ENCODE results near the gene TBC1D1.

TBC1D1 gene

GRCh38 chr4:37928426-37929416, 37.8 kb downstream of the TBC1D1 start:
- DNase-seq = no peak

DNA sequence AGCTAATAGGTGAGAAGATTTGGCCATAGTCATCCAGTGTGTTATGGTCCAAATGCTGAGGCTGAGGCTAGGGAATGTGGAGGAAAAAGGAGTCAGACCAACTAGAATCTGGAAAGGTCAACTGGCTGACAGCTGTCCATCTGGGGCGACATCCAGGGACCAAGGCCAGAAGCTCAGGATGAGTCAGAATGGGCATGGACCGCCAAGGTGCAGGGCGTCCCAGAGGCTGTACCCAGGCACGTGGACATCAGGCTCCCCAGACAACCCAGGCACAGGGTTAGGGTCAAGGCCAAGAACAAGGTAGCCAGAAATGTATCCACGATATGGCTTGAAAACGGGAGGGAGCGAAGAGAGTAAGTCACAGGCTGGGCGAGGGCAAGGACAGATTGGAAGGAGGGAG, 43.2 kb downstream of the TBC1D1 start:
- no peak for DNase-seq

DNA sequence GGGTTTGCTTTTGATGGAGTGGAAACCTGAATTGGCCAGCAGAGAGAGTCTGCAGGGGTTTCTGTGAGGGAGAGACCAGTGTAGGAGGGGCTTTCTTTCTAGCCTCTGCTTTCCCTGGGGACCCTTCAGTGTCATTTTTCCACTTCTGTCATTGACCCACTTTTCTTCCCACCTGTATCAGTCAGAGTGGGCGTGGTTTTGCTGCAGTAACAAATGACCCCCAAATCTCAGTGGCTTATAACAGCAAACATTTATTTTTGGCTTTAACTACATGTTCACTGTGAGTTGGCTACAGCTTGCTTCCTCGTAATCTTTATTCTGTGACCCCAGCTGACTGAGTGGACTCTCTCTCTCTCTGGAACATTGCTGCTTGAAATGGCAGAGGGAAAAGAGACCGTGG, 43.7 kb downstream of the TBC1D1 start:
- DNase-seq = no peak

DNA sequence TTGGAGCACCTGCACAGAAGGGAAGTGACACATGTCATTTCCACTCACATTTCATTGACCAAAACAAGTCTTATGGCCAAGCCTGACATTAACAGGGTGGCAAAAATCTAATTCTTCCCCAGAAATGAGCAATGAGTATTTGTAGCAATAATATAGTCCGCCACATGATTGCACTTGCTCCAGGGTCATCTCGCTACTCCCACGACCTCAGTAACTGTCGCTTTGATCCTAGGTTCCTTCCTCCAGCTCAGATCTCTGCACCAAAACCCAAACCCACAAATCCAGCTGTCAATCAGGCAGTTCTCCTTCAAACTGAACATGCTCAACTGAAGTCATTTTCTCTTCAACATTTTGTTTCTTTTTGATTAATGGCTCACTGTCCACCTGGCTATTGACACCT, 44.1 kb downstream of the TBC1D1 start:
- DNase-seq = no peak

- no peak for DNase-seq
Observed at GRCh38 chr4:37936889-37937498, 46.1 kb downstream of the TBC1D1 start.

GRCh38 chr4:37938208-37938607, 47.3 kb downstream of the TBC1D1 start:
- DNase-seq = no peak

DNA sequence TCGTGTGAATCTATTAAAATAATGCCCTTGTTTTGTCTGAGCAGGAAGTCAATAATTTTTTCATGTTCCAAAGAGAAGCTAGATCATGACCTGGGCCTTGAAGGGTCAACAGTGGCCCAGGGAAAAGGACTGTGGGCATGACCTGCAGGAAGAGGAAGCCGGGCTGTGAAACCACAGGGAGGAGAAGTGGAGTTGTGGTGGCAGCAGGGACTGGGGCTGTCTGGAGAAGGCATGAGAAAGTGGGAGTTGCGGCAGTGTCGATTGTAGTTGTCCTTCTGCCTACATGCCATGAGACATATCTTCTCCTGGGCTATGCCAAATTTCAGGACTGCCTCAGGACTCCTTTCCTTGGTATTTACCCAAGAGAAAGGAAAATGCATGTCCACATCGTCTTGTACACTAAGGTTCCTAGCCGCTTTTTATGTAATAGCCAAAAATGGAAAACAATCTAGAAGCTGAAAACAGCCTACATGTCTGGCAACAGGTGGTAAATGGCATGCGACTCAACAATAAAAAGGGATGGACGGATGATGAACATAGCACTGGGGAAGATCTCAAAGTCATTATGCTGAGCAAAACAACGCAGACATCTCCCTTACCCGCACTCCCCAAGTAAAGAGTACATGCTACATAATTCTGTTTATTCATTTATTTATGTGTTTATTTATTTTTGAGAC, 55.8 kb downstream of the TBC1D1 start:
- no peak for DNase-seq

GRCh38 chr4:37948542-37948941, 57.7 kb downstream of the TBC1D1 start:
- no peak for DNase-seq

- DNase-seq = no peak
Observed at GRCh38 chr4:37949636-37950426, 58.9 kb downstream of the TBC1D1 start.

- DNase-seq = no peak
Observed at GRCh38 chr4:37951461-37952352, 60.8 kb downstream of the TBC1D1 start.

GRCh38 chr4:37953156-37953555, 62.3 kb downstream of the TBC1D1 start:
- no peak for DNase-seq

DNA sequence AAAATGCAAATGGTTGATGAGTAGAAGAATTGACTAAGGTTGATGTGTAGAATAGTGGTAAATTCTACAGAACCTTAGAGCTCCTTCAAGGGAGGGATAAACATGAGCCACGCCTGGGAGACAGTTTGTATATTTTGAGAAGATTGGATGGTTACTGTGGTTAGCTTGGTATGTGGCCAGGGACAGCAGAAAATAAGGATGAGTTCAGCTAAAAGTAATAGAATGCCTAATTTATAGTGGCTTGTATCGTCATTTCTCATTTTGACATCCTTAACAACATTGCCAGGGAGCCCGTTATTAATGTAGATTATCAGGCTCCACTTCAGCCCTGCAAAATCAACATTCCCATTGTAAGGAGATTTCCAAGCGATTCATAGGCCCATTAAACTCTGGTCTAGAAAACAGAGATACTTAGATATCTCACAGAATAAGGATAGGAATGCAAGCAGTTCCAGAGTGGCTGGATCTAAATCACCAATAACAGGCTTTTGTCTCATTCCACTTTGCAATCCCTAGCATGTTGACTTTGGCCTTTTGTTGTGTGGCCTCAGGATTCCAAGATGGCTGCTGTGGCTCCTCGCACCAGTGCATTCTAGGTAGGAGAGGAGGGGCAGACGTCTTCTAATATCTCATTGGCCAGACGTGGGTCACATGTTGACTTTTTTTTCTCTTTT, 62.9 kb downstream of the TBC1D1 start:
- DNase-seq = no peak

DNA sequence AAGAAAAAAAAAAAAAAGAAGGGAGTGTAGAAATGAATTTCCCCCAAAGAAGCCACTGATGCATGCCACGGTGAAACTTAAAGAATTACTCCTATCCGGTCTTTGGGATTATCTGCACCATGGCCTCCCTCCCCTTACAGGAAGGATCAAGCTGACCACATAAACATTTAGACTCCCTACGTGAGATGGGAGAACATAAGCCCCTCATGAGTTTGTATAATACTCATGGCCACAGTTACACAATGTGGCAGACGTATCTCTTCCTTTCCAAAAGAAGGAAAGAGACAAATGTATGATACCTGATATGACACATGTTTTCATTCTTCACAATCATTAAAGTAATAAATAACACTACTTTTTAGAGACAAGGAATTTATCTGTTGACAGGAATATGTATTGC, 66.1 kb downstream of the TBC1D1 start:
- DNase-seq = no peak

DNA sequence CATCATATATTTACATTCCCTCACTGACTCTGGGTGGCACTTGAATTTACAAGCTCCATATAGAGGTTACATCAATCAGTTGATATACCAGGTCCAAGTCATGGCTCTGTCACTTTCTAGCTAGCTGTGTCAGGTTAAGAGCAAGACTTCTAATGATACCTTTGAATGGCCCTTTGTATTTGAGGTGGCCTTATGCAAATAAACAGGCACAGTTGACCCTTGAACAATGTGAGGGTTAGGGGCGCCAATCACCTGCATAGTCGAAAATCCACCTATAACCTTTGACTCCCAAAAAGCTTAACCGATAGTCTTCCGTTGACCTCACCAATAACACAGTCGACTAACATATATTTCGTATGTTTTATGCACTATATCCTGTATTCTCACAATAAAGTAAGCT, 68.0 kb downstream of the TBC1D1 start:
- DNase-seq = no peak

- no peak for DNase-seq
Observed at GRCh38 chr4:37960098-37960497, 69.2 kb downstream of the TBC1D1 start, which contains the start of gene PTTG2. Gene PTTG2 (plus strand): TSS chr4:37960398. CDS start chr4:37960435, 37 bp downstream.

DNA sequence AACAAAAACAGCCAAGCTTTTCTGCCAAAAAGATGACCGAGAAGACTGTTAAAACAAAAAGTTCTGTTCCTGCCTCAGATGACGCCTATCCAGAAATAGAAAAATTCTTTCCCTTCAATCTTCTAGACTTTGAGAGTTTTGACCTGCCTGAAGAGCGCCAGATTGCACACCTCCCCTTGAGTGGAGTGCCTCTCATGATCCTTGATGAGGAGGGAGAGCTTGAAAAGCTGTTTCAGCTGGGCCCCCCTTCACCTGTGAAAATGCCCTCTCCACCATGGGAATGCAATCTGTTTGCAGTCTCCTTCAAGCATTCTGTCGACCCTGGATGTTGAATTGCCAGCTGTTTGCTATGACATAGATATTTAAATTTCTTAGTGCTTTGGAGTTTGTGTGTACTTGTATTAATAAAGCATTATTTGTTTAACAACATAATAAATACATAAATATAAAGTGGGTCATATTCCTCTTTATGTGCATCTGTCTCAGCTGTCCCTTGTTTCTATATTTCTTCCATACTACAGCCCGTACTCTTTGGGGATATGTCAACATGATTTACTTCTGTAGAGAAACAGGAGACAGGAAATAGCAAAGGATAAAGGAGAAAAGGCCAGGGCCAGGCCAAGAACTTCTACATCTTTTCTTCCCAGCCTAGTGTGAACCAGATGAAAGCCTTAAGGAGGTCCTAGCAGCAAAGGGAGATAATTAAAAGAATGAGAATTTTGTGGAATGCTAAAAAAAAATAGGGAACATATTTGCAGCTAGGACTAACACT, 70.0 kb downstream of the TBC1D1 start:
- no peak for DNase-seq

DNA sequence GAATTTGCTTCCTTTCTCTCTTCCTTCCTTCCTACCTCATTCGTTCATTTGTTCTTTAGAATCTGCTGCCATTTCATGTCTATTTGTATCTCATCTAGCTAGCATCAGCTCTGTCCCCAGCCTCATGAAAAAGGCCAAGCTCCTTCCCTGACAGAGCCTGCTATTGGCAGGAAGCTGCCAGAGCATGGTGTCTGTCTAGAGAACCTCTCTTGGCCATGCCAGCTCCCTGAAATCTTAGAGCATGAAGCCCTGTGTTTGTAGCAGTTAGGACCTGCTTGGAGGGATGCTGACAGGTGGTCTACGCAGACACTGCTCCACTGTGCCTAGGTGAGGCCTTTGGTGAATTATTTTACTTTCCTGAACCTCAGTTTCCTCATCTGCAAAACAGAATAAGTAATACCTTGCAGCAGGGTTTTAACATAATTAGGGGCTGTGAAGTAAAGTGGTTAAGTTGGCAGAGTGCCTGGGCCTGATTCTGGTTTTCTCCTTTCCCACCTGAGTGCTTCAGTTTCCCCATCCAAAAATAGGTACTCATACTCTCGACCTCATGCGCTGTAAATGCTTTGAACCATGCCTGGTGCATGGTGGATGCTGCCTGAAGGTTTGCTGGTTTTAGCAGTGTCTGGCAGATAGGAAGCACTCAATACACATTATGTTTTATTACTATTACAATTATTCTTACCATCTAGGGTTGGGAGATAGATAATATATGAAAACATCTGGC, 74.0 kb downstream of the TBC1D1 start:
- DNase-seq = no peak

GRCh38 chr4:37966044-37966443, 75.2 kb downstream of the TBC1D1 start:
- DNase-seq = no peak

- no peak for DNase-seq
Observed at GRCh38 chr4:37967736-37968135, 76.9 kb downstream of the TBC1D1 start.

DNA sequence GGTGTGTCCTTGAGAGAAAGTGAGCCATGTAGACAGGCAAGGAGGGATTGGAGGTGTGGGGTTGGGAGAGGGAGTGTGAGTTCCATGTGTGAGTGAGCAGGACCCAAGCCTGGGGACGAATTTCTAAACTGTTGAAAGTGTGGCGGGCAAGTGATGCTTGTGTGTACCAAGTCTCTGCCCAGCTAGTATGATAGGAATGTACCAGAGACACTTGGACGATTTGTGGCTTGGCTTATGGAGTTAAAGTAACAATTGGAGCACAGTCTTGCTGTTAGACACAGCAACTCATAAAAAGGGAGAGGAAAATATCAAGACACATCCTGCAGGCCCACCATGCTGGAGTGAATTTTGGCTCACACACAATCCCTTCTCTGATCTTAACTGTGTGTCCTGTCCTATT, 77.9 kb downstream of the TBC1D1 start:
- no peak for DNase-seq

All from NCI-H1694 treated with DMSO at 0.1 percent for 48 hours (cell line).